Medulla oblongata (tissue), 1 donor: ENCODE data around the gene NR2C1.
"Not testable (repeated sequence)": the region's sequence is repeated elsewhere in the genome, so short reads cannot be mapped to it uniquely, and the experiment has no call there.

Experiments used
- DNase-seq: peaks from one replicate; pipeline ENCODE4 v3.0.0-alpha.2; 2015; ENCODE audit errors: extremely low spot score

NR2C1 gene

GRCh38 chr12:95072900-95073697 is at the start of gene NR2C1:
TSS of gene NR2C1 (minus strand) at chr12:95073618. CDS start at chr12:95067384, 6,234 bp downstream.
- peak; percentile 96 for DNase-seq

- no peak for DNase-seq
Observed at GRCh38 chr12:95118788-95119179, 45.4 kb upstream of the NR2C1 start.

GRCh38 chr12:95118138-95118787 is 44.8 kb upstream of the NR2C1 start:
- DNase-seq: no peak

GRCh38 chr12:95117178-95117599 is 43.8 kb upstream of the NR2C1 start:
- peak; percentile 93 for DNase-seq

- DNase-seq: no peak
Observed at GRCh38 chr12:95116773-95117172, 43.4 kb upstream of the NR2C1 start.

- DNase-seq: no peak
Observed at GRCh38 chr12:95116341-95116740, 42.9 kb upstream of the NR2C1 start.

GRCh38 chr12:95115641-95116040 is 42.2 kb upstream of the NR2C1 start:
- no peak for DNase-seq

GRCh38 chr12:95114766-95115405 is 41.5 kb upstream of the NR2C1 start:
- DNase-seq: peak; percentile 27

- DNase-seq: no peak
Observed at GRCh38 chr12:95107362-95107761, 33.9 kb upstream of the NR2C1 start.

GRCh38 chr12:95105540-95105939 is 32.1 kb upstream of the NR2C1 start:
- DNase-seq: no peak

- DNase-seq: no peak
Observed at GRCh38 chr12:95104919-95105452, 31.6 kb upstream of the NR2C1 start.

- no peak for DNase-seq
Observed at GRCh38 chr12:95102916-95103671, 29.7 kb upstream of the NR2C1 start.

GRCh38 chr12:95101957-95102356 is 28.5 kb upstream of the NR2C1 start:
- DNase-seq: not testable (repeated sequence)

GRCh38 chr12:95100264-95101190 is 27.1 kb upstream of the NR2C1 start:
- no peak for DNase-seq

- no peak for DNase-seq
Observed at GRCh38 chr12:95099270-95099790, 25.9 kb upstream of the NR2C1 start.

- DNase-seq: no peak
Observed at GRCh38 chr12:95096852-95097251, 23.4 kb upstream of the NR2C1 start.

- DNase-seq: no peak
Observed at GRCh38 chr12:95096378-95096777, 23.0 kb upstream of the NR2C1 start.

GRCh38 chr12:95095866-95096265 is 22.4 kb upstream of the NR2C1 start:
- not testable (repeated sequence) for DNase-seq

- DNase-seq: no peak
Observed at GRCh38 chr12:95089462-95089861, 16.0 kb upstream of the NR2C1 start.

- no peak for DNase-seq
Observed at GRCh38 chr12:95088379-95088778, 15.0 kb upstream of the NR2C1 start.
